HG02642 (cell line): ENCODE data around the gene APOBR.
"Not testable (repeated sequence)": the region's sequence is repeated elsewhere in the genome, so short reads cannot be mapped to it uniquely, and the experiment has no call there.

Experiments
- ATAC-seq: cut with Tn5 transposase; IDR thresholded peaks from one replicate; pipeline ENCODE4 v1.9.1; 2021; ENCODE audit warnings: mild to moderate bottlenecking; ENCODE audit not compliant: unreplicated experiment, poor library complexity

The APOBR gene

GRCh38 chr16:28526201-28527099 is 32.0 kb downstream of the APOBR start:
- no peak for ATAC-seq

- ATAC-seq: not testable (repeated sequence)
Measured at GRCh38 chr16:28527100-28527785, 32.8 kb downstream of the APOBR start.

GRCh38 chr16:28527985-28528384 is 33.5 kb downstream of the APOBR start:
- ATAC-seq: no peak

- no peak for ATAC-seq
Measured at GRCh38 chr16:28528463-28528867, 34.0 kb downstream of the APOBR start.

- no peak for ATAC-seq
Measured at GRCh38 chr16:28529124-28529523, 34.7 kb downstream of the APOBR start.

GRCh38 chr16:28531777-28532744 is 37.6 kb downstream of the APOBR start:
- ATAC-seq: no peak

GRCh38 chr16:28532940-28533647 is 38.7 kb downstream of the APOBR start:
- no peak for ATAC-seq

- ATAC-seq: no peak
Measured at GRCh38 chr16:28534542-28535373, 40.3 kb downstream of the APOBR start.

- ATAC-seq: no peak
Measured at GRCh38 chr16:28537076-28537475, 42.6 kb downstream of the APOBR start.

GRCh38 chr16:28537964-28538732 is 43.7 kb downstream of the APOBR start:
- ATAC-seq: no peak

- no peak for ATAC-seq
Measured at GRCh38 chr16:28538733-28539596, 44.5 kb downstream of the APOBR start, which contains the start of gene NUPR1. Gene NUPR1 (minus strand): TSS chr16:28538974. CDS start chr16:28538907, 67 bp downstream.

- no peak for ATAC-seq
Measured at GRCh38 chr16:28540346-28540745, 45.9 kb downstream of the APOBR start.

- ATAC-seq: no peak
Measured at GRCh38 chr16:28542646-28543045, 48.2 kb downstream of the APOBR start.

GRCh38 chr16:28543072-28543471 is 48.6 kb downstream of the APOBR start:
- ATAC-seq: no peak

GRCh38 chr16:28544998-28545397 is 50.6 kb downstream of the APOBR start:
- ATAC-seq: no peak

- ATAC-seq: not testable (repeated sequence)
Measured at GRCh38 chr16:28545964-28546363, 51.5 kb downstream of the APOBR start.

GRCh38 chr16:28546626-28547025 is 52.2 kb downstream of the APOBR start:
- no peak for ATAC-seq
